ENCODE measurements around the gene LAMTOR3. TPM values are rescaled to one million over a fixed set of nuclear protein-coding genes. Genes with fewer than 3 reads are reported as not detected.
A peak's percentile ranks its signal among the peaks of the same experiment; 100 is the strongest.

The LAMTOR3 gene
- total RNA-seq, 2 donors from 2014 or later, result 31.6 to 33.0 TPM

- no peak for DNase-seq
- H3K9ac ChIP-seq (ENCODE audit: extremely low read depth, low read length, poor library complexity, severe bottlenecking), result no peak overlapping the region
- H3K9me3 ChIP-seq (ENCODE audit: control insufficient read depth, low read length), result peaks cover 14% of the 10 kb centered on the region
- no peaks in the 10 kb centered on the region for H3K27me3 Mint-ChIP-seq (ENCODE audit: insufficient read depth)
- WGBS, 2 experiments (ENCODE audit: insufficient coverage in 1 of 2, insufficient read length in 1 of 2), result 83 to 95% methylated on average over 2 to 3 of the region's 3 CpGs
- H3K27me3 ChIP-seq (ENCODE audit: control insufficient read depth, insufficient read depth, low read length, poor library complexity, severe bottlenecking), result no peaks in the 10 kb centered on the region
- no peak overlapping the region for H3K27ac ChIP-seq (ENCODE audit: low read depth, low read length)
- no peaks in the 10 kb centered on the region for H3K9me3 Mint-ChIP-seq
- no peak overlapping the region for H3K4me3 Mint-ChIP-seq
- H3K36me3 Mint-ChIP-seq (ENCODE audit: low read depth), result peaks cover 53% of the 10 kb centered on the region
- no peaks in the 10 kb centered on the region for H3K4me1 Mint-ChIP-seq
- no peak overlapping the region for H3K27ac Mint-ChIP-seq
- no peak overlapping the region for H3K4me3 ChIP-seq (ENCODE audit: low read length)
- TF ChIP-seq CTCF (conservative IDR thresholded peaks at IDR 0.05), result no peak
- peaks cover 60% of the 10 kb centered on the region for H3K36me3 ChIP-seq (ENCODE audit: control insufficient read depth, insufficient read depth, low read length)
- H3K4me1 ChIP-seq (ENCODE audit: control insufficient read depth, insufficient read depth, low read length), result no peaks in the 10 kb centered on the region
These were observed 23.3 kb upstream of the LAMTOR3 start for GRCh38 chr4:99917575-99917974.

DNA sequence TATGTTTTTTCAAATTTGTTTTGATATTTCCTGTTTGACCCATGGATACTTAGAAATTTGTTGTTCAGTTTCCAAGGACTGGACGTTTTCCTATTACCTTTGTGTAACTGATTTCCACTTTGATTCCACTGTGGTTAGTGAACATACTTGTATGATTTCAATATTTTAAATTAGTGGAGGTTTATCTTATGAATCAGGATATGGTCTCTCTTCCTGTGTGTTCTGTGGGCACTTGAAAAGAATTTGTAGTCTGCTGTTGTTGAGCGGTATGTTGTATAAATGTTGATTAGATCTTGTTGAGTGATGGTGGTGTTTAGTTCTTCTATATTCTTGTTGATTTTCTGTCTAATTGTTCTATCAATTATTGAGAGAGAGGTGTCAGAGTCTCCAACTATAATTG lies 21.2 kb upstream of the LAMTOR3 start:
- Histone ChIP-seq H3K27me3 (ENCODE audit: control insufficient read depth, insufficient read depth, low read length, poor library complexity, severe bottlenecking) (no peaks in the 10 kb centered on the region), H3K9ac (ENCODE audit: extremely low read depth, low read length, poor library complexity, severe bottlenecking) (no peak overlapping the region), H3K9me3 (ENCODE audit: control insufficient read depth, low read length) (peaks cover 14% of the 10 kb centered on the region), H3K4me1 (ENCODE audit: control insufficient read depth, insufficient read depth, low read length) (no peaks in the 10 kb centered on the region), H3K36me3 (ENCODE audit: control insufficient read depth, insufficient read depth, low read length) (peaks cover 49% of the 10 kb centered on the region), H3K27ac (ENCODE audit: low read depth, low read length) (no peak overlapping the region), H3K4me3 (ENCODE audit: low read length) (no peak overlapping the region)
- no peak for TF ChIP-seq CTCF (conservative IDR thresholded peaks at IDR 0.05)
- Mint-ChIP-seq H3K27me3 (ENCODE audit: insufficient read depth) (no peaks in the 10 kb centered on the region), H3K4me1 (no peaks in the 10 kb centered on the region), H3K27ac (no peak overlapping the region), H3K9me3 (no peaks in the 10 kb centered on the region), H3K4me3 (no peak overlapping the region), H3K36me3 (ENCODE audit: low read depth) (peaks cover 53% of the 10 kb centered on the region)
- 96% methylated on average over 2 of the region's 2 CpGs; no CpG with 5 or more reads in 1 of the 2 experiments for WGBS, 2 experiments (ENCODE audit: insufficient coverage in 1 of 2, insufficient read length in 1 of 2)
- no peak for DNase-seq

GRCh38 chr4:99894998-99895397 lies 771 bp upstream of the LAMTOR3 start:
- Mint-ChIP-seq H3K27ac (peak overlapping the region; percentile 87), H3K27me3 (ENCODE audit: insufficient read depth) (no peaks in the 10 kb centered on the region), H3K36me3 (ENCODE audit: low read depth) (peaks cover 2% of the 10 kb centered on the region), H3K9me3 (no peaks in the 10 kb centered on the region), H3K4me1 (peaks cover 10% of the 10 kb centered on the region), H3K4me3 (peak overlapping the region; percentile 96)
- H3K36me3 ChIP-seq (ENCODE audit: control insufficient read depth, insufficient read depth, low read length), result peaks cover 25% of the 10 kb centered on the region
- peak overlapping the region; percentile 88 for H3K4me3 ChIP-seq (ENCODE audit: low read length)
- H3K27me3 ChIP-seq (ENCODE audit: control insufficient read depth, insufficient read depth, low read length, poor library complexity, severe bottlenecking), result no peaks in the 10 kb centered on the region
- H3K4me1 ChIP-seq (ENCODE audit: control insufficient read depth, insufficient read depth, low read length), result no peaks in the 10 kb centered on the region
- DNase-seq, result no peak
- TF ChIP-seq CTCF (conservative IDR thresholded peaks at IDR 0.05), result no peak
- H3K9me3 ChIP-seq (ENCODE audit: control insufficient read depth, low read length), result no peaks in the 10 kb centered on the region
- H3K9ac ChIP-seq (ENCODE audit: extremely low read depth, low read length, poor library complexity, severe bottlenecking), result peak overlapping the region; percentile 52
- 93 to 95% methylated on average over 3 to 15 of the region's 16 CpGs for WGBS, 2 experiments (ENCODE audit: insufficient coverage in 1 of 2, insufficient read length in 1 of 2)
- no peak overlapping the region for H3K27ac ChIP-seq (ENCODE audit: low read depth, low read length)

Data from endodermal cell (in vitro differentiated cells).